Subcutaneous abdominal adipose tissue (tissue), 5 donors: ENCODE data around the gene RPS6KA5.
"Not testable (repeated sequence)": the region's sequence is repeated elsewhere in the genome, so short reads cannot be mapped to it uniquely, and the experiment has no call there.

Experiments used
- H3K27ac ChIP-seq: one replicate; pipeline ENCODE4 v1.7.0; 2013; ENCODE audit warnings: low read depth, mild to moderate bottlenecking, inconsistent platforms, low read length, moderate library complexity
- H3K27me3 ChIP-seq, 5 donors: one replicate each; pipeline ENCODE4 v1.7.0; 2013; ENCODE audit warnings: low read length in 5 of 5, inconsistent platforms in 1 of 5; ENCODE audit not compliant: control insufficient read depth in 5 of 5, insufficient read depth in 4 of 5
- H3K36me3 ChIP-seq, 5 donors: one replicate each; pipeline ENCODE4 v1.7.0; 2013; ENCODE audit warnings: low read length in 5 of 5; ENCODE audit not compliant: control insufficient read depth in 5 of 5, insufficient read depth in 5 of 5
- H3K4me1 ChIP-seq, 5 donors: one replicate each; pipeline ENCODE4 v1.7.0; 2013; ENCODE audit warnings: low read length in 5 of 5, mild to moderate bottlenecking in 3 of 5, moderate library complexity in 1 of 5; ENCODE audit not compliant: control insufficient read depth in 5 of 5, insufficient read depth in 5 of 5
- H3K4me3 ChIP-seq, 5 donors: one replicate each; pipeline ENCODE4 v1.7.0; 2013; ENCODE audit warnings: low read length in 5 of 5, low read depth in 1 of 5
- H3K9ac ChIP-seq, 5 donors: one replicate each; pipeline ENCODE4 v1.7.0; 2013; ENCODE audit warnings: low read length in 5 of 5, mild to moderate bottlenecking in 4 of 5, moderate library complexity in 3 of 5
- H3K9me3 ChIP-seq, 5 donors: one replicate each; pipeline ENCODE4 v1.7.0; 2013; ENCODE audit warnings: low read length in 5 of 5; ENCODE audit not compliant: control insufficient read depth in 5 of 5
- donor health status: healthy.
- donor health status: healthy.
- donor health status: healthy.
- donor health status: healthy.
- donor health status: healthy.

Gene RPS6KA5

DNA sequence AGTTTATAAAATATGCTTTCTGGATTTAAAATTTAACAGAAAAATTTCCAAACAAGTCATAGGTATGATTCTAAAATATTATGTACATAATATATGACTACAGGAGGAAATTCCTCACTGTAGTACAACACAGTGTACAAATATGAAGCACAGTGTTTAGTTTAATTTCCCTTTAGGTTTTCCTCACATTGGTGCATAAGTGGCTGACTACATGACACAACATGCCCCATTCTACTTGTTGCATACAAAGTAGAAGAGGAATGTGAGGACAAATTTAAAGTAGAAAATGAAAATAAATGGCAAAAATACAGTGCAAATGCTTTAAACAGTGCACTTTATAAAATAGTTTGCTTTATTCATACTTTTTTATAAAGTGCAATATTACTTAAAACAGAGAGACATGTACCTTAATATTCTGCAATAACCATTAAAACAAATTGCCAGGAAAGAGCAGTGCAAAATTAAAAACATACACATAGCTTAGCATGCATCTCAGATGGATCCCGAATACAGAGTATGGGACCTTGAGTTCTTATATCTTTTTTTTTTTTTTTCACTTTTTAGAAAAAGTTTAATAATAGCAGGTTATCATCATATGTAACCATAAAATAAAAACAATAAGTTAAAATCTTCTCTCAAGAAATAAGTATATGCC lies 189.4 kb downstream of the RPS6KA5 start:
- Histone ChIP-seq H3K27ac (no peak overlapping the region), H3K4me3 (no peak overlapping the region), H3K9ac (no peak overlapping the region), H3K27me3 (no peaks in the 10 kb centered on the region), H3K9me3 (no peaks in the 10 kb centered on the region), H3K36me3 (peaks cover 0 to 10% (median 4%) of the 10 kb centered on the region in 5 donors), H3K4me1 (peaks cover 0 to 6% (median 0%) of the 10 kb centered on the region in 5 donors)

DNA sequence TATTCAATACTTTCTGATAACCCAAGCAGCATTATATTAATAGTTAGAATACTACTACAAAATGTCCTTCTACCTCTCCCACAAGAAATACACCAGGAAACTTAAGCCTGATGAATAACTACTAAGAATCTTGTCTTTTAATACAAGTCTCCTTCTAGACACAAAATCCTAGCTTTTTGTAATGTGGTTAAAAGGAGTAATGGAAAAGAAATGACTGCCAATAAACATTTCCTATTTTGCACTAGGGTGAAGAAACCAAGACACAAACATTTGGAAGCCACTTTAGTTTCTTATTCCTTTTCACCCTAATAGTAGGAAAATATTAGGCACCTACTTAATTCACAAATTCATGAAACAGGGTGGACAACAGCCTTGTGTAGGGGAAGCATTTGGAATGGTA lies 192.9 kb downstream of the RPS6KA5 start:
- Histone ChIP-seq H3K4me1 (peaks cover 0 to 6% (median 0%) of the 10 kb centered on the region in 5 donors), H3K9me3 (no peaks in the 10 kb centered on the region), H3K27me3 (no peaks in the 10 kb centered on the region), H3K27ac (no peak overlapping the region), H3K36me3 (no peaks in the 10 kb centered on the region), H3K9ac (no peak overlapping the region), H3K4me3 (no peak overlapping the region)

DNA sequence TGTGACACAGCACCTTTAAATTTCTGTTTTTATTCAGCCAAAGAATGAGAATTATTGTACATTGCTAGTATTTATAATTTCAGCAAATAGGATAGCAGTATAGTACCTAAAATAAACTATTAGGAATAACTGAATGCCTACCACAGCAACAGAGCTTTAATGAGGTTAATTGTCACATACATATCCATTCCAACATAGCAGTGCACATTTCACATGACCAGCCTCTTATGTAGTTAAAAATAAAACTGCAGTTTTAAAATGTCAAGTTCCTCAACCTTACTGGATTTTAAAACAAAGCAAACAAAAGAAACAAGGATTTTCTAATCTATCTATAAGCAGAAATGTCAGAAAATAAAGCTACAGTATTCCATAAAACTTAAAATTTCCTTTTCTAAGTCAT lies 193.6 kb downstream of the RPS6KA5 start:
- H3K4me1 ChIP-seq = peaks cover 0 to 2% (median 0%) of the 10 kb centered on the region in 5 donors
- no peaks in the 10 kb centered on the region for H3K27me3 ChIP-seq
- no peak overlapping the region for H3K27ac ChIP-seq
- H3K36me3 ChIP-seq = no peaks in the 10 kb centered on the region
- no peaks in the 10 kb centered on the region for H3K9me3 ChIP-seq
- H3K4me3 ChIP-seq = no peak overlapping the region
- H3K9ac ChIP-seq = no peak overlapping the region

DNA sequence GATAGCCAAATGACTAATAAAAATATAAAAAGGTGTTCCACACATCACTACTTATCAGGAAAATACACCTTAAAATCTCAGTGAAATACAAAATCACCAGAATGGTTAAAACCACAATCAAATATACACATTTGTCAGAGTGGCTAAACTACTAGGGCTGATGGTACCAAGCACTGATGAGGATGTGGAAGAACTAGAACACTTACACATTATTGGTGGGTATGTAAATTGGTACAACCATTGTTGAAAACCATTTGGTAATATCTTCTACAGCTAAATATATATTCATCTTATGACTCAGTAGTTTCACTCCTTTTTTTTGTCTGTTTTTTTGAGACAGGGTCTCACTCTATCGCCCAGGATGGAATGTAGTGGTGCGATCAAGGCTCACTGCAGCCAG lies 195.7 kb downstream of the RPS6KA5 start:
- Histone ChIP-seq H3K4me3 (no peak overlapping the region), H3K27me3 (no peaks in the 10 kb centered on the region), H3K9ac (no peak overlapping the region), H3K36me3 (no peaks in the 10 kb centered on the region), H3K4me1 (no peaks in the 10 kb centered on the region), H3K9me3 (no peaks in the 10 kb centered on the region), H3K27ac (no peak overlapping the region)

DNA sequence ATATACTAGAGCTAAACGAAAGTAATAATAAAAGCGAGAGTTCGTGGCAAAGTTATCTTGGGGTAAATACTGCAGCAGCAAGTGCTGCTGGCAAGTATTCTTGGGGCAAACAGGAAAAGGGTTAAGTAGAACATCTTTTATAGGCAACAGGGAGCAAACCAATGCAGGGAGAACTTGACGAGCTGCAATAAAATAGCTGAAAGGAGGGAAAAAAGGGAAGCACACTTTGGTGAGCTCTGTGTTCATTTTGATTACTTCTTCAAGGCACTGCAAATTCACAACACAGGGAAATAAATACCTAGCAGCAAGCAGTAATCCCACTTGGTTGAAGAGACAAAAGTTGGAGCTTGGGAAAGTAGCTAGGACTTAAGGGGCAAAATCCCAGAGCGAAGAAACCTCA lies 201.9 kb downstream of the RPS6KA5 start:
- Histone ChIP-seq H3K4me3 (no peak overlapping the region), H3K36me3 (no peaks in the 10 kb centered on the region), H3K9me3 (no peaks in the 10 kb centered on the region), H3K27me3 (no peaks in the 10 kb centered on the region), H3K27ac (no peak overlapping the region), H3K4me1 (no peaks in the 10 kb centered on the region), H3K9ac (no peak overlapping the region)

DNA sequence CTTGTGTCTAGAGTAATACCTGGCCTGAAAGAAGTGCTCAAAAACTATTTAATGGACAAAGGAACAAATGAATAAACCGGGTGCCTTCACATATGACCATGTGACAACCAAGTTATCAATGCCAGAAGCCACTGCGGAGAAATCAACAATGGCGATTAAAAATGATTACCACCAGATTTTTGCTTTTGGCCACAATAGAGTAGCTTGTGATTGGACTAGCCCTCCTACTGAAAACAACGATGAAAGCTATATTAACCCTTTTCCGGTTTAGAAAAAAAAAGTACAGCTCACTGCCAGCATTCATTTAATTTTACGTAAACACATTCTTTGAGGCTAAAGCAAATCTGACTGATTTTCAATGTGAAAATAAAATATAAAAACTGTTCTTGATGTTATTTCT lies 202.6 kb downstream of the RPS6KA5 start:
- Histone ChIP-seq H3K9me3 (no peaks in the 10 kb centered on the region), H3K27ac (no peak overlapping the region), H3K4me3 (no peak overlapping the region), H3K9ac (no peak overlapping the region), H3K36me3 (no peaks in the 10 kb centered on the region), H3K27me3 (no peaks in the 10 kb centered on the region), H3K4me1 (no peaks in the 10 kb centered on the region)

DNA sequence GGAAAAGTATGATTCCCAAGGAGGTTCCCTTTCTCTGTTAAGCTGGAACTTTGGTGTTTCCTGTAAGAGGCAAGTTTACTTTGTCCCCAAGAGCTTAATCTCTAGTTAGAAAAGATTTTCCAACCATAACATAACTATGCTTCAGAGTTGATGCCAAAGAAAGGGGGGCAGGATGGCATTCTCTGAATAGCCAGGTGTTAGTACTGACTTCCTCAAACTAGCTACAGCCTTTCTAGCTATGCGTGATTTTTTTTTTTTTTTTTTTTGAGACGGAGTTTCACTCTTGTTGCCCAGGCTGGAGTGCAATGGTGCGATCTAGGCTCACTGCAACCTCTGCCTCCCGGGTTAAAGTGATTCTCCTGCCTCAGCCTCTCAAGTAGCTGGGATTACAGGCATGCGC lies 204.3 kb downstream of the RPS6KA5 start:
- not testable (repeated sequence) for H3K4me1 ChIP-seq, H3K27ac ChIP-seq, H3K36me3 ChIP-seq, H3K9me3 ChIP-seq, H3K27me3 ChIP-seq, H3K9ac ChIP-seq, H3K4me3 ChIP-seq

DNA sequence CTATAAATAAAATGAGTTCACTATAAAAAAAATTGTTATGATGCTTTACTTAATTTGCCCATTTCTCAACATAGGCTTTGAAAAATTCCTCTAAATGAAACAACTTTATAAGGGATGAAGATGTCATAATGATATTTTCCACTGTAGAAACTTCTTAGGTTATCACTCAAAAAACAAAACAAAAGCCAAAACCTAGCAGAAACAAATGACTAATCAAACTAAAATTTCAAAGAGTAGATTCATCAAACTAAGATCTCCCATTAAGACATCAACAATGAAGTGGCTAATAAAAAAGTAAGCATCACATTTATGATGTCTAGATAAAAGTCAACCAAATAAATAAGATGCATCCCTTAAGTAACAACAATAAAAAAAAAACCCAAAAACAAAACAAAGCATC lies 207.3 kb downstream of the RPS6KA5 start:
- H3K27ac ChIP-seq = no peak overlapping the region
- H3K4me1 ChIP-seq = peaks cover 0 to 6% (median 0%) of the 10 kb centered on the region in 5 donors
- H3K36me3 ChIP-seq = no peaks in the 10 kb centered on the region
- no peaks in the 10 kb centered on the region for H3K9me3 ChIP-seq
- H3K9ac ChIP-seq = no peak overlapping the region
- no peaks in the 10 kb centered on the region for H3K27me3 ChIP-seq
- no peak overlapping the region for H3K4me3 ChIP-seq

DNA sequence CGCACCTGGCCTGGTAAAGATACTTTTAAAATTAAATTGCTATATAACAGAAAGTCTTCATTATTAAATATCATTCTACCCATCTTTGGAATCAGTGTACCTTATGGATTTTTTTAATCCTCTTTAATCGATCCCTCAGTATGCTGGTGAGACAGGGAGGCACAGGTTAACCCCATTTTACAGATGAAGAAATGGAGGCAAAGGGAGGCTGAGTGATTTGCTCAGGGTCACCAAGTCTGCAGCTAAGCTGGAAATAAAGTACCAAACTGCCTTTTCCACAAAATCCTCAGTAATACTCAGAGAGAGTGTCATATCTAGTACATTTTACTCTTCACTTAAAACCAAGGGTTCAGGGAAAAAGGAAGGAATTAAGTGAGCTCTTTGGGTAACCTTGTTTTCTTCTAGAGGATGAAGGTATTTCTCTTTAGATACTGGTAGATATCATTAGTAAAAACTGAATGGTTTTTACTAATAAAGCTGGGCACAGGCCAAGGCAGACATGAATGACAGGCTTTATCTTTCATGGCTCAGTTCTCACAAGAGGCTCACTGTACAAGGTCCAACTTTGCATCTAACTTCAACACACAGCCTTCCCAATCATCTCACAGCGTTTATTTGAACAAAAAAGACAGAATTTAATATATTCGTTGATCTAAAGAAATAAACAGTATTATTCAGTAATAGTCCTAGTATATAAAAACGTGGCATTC lies 209.0 kb downstream of the RPS6KA5 start:
- Histone ChIP-seq H3K27ac (no peak overlapping the region), H3K9me3 (no peaks in the 10 kb centered on the region), H3K4me3 (no peak overlapping the region), H3K27me3 (no peaks in the 10 kb centered on the region), H3K4me1 (peaks cover 0 to 6% (median 0%) of the 10 kb centered on the region in 5 donors), H3K9ac (no peak overlapping the region), H3K36me3 (no peaks in the 10 kb centered on the region)

DNA sequence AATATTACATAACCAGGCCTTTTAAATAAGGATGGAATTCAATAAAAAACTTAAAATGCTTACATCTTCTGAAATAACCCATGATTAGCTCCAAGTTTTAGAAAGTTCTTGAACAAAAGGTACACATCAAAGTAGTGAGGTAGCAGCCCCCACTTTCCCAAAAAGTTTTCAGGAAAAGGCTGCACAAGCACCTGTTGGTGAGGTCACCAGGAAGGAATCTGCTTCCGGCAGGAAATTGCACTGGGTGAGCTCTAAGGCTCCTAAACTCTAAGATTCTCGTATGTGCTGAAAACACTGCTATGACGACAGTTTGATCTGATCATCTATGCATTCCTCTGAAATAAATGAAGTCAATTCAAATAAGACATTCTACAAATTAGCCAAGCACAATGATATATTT lies 210.0 kb downstream of the RPS6KA5 start:
- no peaks in the 10 kb centered on the region for H3K36me3 ChIP-seq
- H3K4me3 ChIP-seq = no peak overlapping the region
- H3K9me3 ChIP-seq = no peaks in the 10 kb centered on the region
- no peak overlapping the region for H3K9ac ChIP-seq
- peaks cover 0 to 6% (median 0%) of the 10 kb centered on the region in 5 donors for H3K4me1 ChIP-seq
- no peaks in the 10 kb centered on the region for H3K27me3 ChIP-seq
- H3K27ac ChIP-seq = no peak overlapping the region
